ENCODE results near the gene CTBP2. TPM values are rescaled to one million over a fixed set of nuclear protein-coding genes. Genes with fewer than 3 reads are reported as not detected.

The CTBP2 gene
- total RNA-seq, 4 donors from 2014 or later: 69.7 to 125 (median 84.7) TPM

DNA sequence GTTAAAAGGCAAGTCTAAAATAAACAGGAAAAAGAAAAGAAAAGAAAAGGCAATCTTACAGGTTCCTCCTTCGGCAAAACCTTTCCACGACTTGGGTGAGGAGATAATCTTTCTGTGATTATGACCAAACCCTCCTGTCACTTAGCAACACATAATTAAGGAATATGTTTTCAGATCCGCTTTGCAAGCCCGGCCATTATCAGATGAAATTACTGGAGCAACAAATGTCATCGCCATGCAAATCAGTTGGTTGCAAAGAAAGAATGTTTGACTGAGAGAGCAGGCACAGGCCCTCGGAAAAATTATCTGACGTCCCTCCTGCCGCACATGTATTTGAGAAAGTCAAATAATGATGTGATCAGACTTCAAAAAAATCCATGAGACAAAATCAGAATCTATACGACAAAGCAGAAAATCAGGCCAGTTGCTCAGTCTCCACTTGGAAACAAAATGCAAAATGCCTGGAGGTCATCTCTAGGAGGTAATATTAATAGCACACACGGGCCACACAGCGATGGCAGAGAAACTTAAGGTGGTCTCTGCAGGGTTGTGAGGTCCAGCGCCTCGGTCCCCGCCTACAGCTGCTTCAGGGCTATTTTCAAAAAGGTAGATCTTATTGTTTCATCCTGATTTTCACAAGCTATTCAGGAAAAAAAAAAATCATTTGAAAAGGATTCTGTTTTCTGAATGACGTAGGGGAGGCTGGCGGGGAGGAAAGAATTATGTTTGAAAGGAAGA is 135.7 kb downstream of the CTBP2 start:
- peaks cover 49 to 76% (median 61%) of the 10 kb centered on the region in 4 donors for H3K4me1 ChIP-seq
- WGBS: 60% methylated on average over 16 of the region's 16 CpGs
- no peak overlapping the region for H3K4me3 ChIP-seq
- H3K9me3 ChIP-seq: no peaks in the 10 kb centered on the region
- H3K27ac ChIP-seq (replicated peaks in 1 of 4): peak overlapping the region in 2 of 4 donors; percentile 29 to 52
- H3K36me3 ChIP-seq: peaks cover 0 to 32% (median 22%) of the 10 kb centered on the region in 4 donors
- intact Hi-C loops (cut with DNase I): no loop called here
- no peak for DNase-seq (ENCODE audit: extremely low spot score)
- no peaks in the 10 kb centered on the region for H3K27me3 ChIP-seq
- TF ChIP-seq, protein P1, sequence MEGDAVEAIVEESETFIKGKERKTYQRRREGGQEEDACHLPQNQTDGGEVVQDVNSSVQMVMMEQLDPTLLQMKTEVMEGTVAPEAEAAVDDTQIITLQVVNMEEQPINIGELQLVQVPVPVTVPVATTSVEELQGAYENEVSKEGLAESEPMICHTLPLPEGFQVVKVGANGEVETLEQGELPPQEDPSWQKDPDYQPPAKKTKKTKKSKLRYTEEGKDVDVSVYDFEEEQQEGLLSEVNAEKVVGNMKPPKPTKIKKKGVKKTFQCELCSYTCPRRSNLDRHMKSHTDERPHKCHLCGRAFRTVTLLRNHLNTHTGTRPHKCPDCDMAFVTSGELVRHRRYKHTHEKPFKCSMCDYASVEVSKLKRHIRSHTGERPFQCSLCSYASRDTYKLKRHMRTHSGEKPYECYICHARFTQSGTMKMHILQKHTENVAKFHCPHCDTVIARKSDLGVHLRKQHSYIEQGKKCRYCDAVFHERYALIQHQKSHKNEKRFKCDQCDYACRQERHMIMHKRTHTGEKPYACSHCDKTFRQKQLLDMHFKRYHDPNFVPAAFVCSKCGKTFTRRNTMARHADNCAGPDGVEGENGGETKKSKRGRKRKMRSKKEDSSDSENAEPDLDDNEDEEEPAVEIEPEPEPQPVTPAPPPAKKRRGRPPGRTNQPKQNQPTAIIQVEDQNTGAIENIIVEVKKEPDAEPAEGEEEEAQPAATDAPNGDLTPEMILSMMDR (IDR thresholded peaks at IDR 0.05): no peak
- TF ChIP-seq POLR2AphosphoS5 (IDR thresholded peaks at IDR 0.05) (no peak), EP300 (IDR thresholded peaks at IDR 0.05) (no peak), POLR2A (IDR thresholded peaks at IDR 0.05; ENCODE audit: low read depth) (no peak)

DNA sequence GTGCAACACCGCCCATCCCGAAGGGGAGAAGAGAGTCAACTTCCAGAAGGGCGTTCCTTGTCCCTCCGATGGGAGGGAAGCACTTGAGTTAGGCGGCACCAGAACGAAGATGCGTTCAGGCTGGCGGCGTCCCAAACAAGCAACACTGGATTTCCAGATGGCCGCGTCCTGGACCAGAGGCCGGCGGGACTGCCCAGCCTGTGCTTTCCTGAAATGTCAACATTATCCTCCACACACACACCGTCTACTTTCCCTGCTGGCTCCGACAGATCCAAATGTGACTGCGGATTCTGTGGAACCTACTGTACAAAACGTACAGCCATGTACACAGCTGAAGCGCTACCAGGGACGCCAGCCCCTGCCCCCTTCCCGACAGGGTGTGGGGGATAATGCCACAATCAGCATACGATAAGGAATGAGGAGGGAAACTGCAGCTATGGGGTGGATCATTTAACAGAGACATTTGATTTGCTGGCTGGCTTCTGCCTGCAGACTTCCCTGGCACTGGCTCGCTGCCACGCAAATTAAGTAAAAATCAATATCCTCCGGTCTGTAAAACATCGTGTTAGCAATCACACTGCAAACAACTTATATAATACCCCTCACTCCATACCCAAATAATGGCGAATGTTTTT is 136.4 kb downstream of the CTBP2 start:
- Histone ChIP-seq H3K4me1 (peaks cover 44 to 77% (median 59%) of the 10 kb centered on the region in 4 donors), H3K27me3 (no peaks in the 10 kb centered on the region), H3K9me3 (no peaks in the 10 kb centered on the region), H3K27ac (replicated peaks in 1 of 4) (peak overlapping the region; percentile 22 to 52 (median 36)), H3K36me3 (peaks cover 0 to 32% (median 22%) of the 10 kb centered on the region in 4 donors), H3K4me3 (peak overlapping the region in 1 of 4 donors; percentile 8)
- 39% methylated on average over 25 of the region's 26 CpGs for WGBS
- intact Hi-C loops (cut with DNase I): no loop called here
- no peak for DNase-seq (ENCODE audit: extremely low spot score)
- TF ChIP-seq POLR2A (IDR thresholded peaks at IDR 0.05; ENCODE audit: low read depth) (no peak), EP300 (IDR thresholded peaks at IDR 0.05) (no peak), POLR2AphosphoS5 (IDR thresholded peaks at IDR 0.05) (peak; percentile 10 to 14)
- TF ChIP-seq, protein P1 (IDR thresholded peaks at IDR 0.05): no peak

DNA sequence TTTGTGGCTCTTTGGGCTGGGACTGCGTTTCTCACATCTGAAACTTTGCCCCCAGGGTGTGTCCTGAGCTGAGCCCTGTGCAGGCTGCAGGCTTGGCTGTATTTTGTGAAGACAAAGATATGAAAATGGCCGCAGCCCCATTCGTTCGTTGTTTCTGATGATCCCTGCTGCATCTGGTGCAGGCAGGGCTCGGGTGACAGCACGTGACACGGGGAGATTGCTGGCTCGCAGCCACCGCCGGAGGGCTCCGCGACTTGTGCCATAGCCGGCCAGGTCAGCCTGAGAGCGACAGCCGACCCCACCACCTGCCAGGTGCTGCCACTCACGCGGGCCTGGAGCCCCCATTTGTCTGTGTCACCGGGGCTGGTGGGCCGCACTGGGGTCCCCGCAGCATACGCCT is 137.1 kb downstream of the CTBP2 start:
- H3K36me3 ChIP-seq: peaks cover 0 to 32% (median 22%) of the 10 kb centered on the region in 4 donors
- no peaks in the 10 kb centered on the region for H3K9me3 ChIP-seq
- intact Hi-C loops (cut with DNase I): no loop called here
- H3K4me1 ChIP-seq: peaks cover 43 to 76% (median 59%) of the 10 kb centered on the region in 4 donors
- no peak for DNase-seq (ENCODE audit: extremely low spot score)
- TF ChIP-seq EP300 (IDR thresholded peaks at IDR 0.05) (no peak), POLR2AphosphoS5 (IDR thresholded peaks at IDR 0.05) (no peak), POLR2A (IDR thresholded peaks at IDR 0.05; ENCODE audit: low read depth) (no peak)
- TF ChIP-seq, protein P1 (IDR thresholded peaks at IDR 0.05): no peak
- H3K4me3 ChIP-seq: no peak overlapping the region
- peak overlapping the region in 2 of 4 donors; percentile 17 to 52 for H3K27ac ChIP-seq (replicated peaks in 1 of 4)
- H3K27me3 ChIP-seq: no peaks in the 10 kb centered on the region
- WGBS: 79% methylated on average over 18 of the region's 21 CpGs

DNA sequence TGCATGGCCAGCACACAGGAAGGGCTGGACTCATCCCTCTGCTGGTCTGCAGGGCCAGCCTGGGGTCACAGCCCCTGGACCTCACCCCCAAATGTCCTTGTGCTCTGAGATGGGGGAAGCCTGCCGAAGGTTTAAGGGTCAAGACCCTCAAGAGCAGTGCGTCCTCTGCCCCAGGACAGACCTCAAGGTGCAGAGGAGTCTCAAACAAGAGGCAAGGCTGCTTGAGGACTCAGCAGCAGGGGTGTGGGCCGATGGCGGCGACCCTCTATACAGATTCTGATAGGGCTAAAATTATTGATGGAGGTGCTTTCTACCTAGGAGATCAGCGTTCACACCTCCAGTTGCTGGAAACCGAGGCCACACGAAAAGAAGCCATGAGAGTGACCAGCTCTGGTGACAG is 137.7 kb downstream of the CTBP2 start:
- 99% methylated on average over 8 of the region's 8 CpGs for whole genome bisulfite sequencing
- Histone ChIP-seq H3K9me3 (no peaks in the 10 kb centered on the region), H3K4me3 (no peak overlapping the region), H3K4me1 (peaks cover 44 to 76% (median 59%) of the 10 kb centered on the region in 4 donors), H3K27me3 (no peaks in the 10 kb centered on the region), H3K27ac (replicated peaks in 1 of 4) (no peak overlapping the region), H3K36me3 (peaks cover 0 to 32% (median 22%) of the 10 kb centered on the region in 4 donors)
- TF ChIP-seq POLR2AphosphoS5 (IDR thresholded peaks at IDR 0.05) (no peak), EP300 (IDR thresholded peaks at IDR 0.05) (no peak), POLR2A (IDR thresholded peaks at IDR 0.05; ENCODE audit: low read depth) (no peak)
- TF ChIP-seq, protein P1 (IDR thresholded peaks at IDR 0.05): no peak
- intact Hi-C loops (cut with DNase I): no loop called here
- DNase-seq (ENCODE audit: extremely low spot score): no peak
